Germinal center (tissue), 1 donor: Measurements from ENCODE around the gene EXOC4.

ENCODE experiments used
- DNase-seq: peaks from one replicate; pipeline ENCODE4 v3.0.0; 2012; ENCODE audit warnings: mixed read lengths, low spot score

EXOC4 gene

DNA sequence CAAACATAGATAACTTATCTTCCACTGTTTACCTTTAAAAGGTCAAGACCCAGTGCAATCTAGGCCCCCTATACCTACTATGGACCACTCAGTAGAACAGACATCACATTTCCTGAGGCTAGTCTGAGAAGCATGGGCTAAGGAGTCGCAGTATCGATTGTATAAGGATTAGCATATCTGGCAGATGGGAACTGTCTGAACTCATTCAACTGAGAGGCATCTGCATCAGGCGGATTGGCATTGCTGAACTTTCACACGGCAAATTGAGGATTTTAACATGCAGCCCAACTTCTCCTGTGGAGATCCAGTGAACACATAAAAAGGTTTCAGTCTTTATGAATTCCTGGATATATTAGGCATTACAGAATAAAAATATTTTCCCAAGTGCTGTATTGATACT, 785.1 kb downstream of the EXOC4 start:
- DNase-seq, result no peak

GRCh38 chr7:134040988-134041387, 788.1 kb downstream of the EXOC4 start:
- DNase-seq, result no peak

- DNase-seq, result no peak
Observed at GRCh38 chr7:134041477-134041876, 788.6 kb downstream of the EXOC4 start.

GRCh38 chr7:134042307-134042706, 789.4 kb downstream of the EXOC4 start:
- DNase-seq, result no peak

DNA sequence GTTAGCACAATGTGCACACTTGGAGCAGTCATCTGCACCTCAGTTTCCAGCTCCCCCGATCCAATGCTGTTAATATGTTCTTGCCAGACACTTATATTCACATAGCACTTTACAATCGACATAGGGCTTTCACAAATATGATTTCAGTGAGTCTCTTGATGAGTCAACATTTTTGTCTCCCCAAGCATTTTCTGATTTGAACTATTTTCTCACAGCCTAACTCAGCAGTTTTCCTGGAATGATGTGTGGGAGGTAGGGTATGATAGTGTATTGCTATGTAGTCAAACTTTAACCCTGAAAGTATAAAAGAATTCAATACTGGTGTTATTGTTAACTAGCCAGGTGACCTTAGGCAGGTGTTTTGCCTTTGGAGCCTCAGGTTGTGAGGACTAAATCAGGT, 791.8 kb downstream of the EXOC4 start:
- DNase-seq, result no peak

- peak; percentile 54 for DNase-seq
Observed at GRCh38 chr7:134045716-134046115, 792.8 kb downstream of the EXOC4 start.

DNA sequence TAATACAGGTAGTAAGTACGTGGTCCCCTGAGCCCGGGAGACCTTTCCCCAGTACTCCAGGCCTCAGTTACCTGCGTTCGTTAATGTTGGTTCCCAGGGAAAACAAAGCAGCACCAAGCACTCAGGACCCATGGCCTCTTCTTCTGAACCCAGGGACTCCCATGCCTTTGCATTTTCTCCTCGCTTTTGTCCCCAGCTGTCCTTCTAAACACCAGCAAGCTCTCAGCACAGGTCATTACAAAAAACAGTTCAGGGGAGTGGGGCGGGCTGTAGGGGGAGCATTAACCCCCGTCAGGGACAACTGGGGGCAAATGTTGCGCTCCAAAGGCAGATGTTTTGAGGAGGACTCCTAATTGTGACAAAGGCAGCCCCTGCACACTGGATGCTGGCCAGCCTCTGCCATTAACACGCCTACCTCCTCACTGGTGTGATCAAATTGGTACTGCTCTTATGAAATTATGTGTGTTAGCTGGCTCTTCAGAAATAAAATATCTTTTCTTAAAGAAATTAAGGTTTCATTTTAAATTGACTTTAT, 793.8 kb downstream of the EXOC4 start:
- no peak for DNase-seq

- no peak for DNase-seq
Observed at GRCh38 chr7:134047675-134048074, 794.8 kb downstream of the EXOC4 start.

- no peak for DNase-seq
Observed at GRCh38 chr7:134048166-134048565, 795.3 kb downstream of the EXOC4 start.

- DNase-seq, result no peak
Observed at GRCh38 chr7:134051020-134051419, 798.1 kb downstream of the EXOC4 start.

- no peak for DNase-seq
Observed at GRCh38 chr7:134056816-134057215, 803.9 kb downstream of the EXOC4 start.

DNA sequence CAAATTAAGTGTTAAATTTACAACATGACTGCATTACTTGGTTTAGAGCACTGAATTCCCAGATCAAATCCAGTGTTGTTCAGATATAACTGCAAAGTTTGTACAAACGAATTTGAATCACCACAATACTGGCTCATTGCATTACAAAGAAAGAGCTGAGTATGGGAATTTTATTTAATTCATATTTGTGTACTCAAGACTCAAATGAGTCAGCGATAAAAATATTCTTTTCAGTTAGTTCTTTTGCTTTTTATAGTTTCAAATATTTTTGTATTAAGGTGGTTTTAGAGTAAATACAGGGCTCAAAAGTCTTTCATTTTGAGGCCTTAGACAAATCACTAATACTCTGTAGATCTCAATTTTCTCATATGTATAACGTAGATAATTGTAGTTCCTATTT, 805.6 kb downstream of the EXOC4 start:
- no peak for DNase-seq

- no peak for DNase-seq
Observed at GRCh38 chr7:134058980-134059379, 806.1 kb downstream of the EXOC4 start.

DNA sequence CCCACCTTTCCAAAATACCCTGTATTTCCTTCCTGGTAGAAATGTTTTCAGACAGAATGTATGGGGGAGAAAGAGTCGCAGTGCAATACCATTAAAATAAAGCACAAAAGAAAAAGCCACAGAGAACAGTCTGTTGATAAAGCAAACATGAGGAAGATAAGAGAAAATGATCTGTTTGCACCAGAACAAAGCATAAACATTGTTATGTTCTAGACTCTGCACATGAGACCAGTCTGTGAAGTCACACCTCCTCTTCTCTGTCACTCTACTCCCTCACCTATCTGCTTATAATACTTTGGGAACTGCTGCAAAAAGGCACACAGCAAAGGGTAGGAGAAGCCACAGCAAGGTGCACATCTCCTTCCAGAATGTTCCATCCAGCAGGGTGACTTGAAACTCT, 807.0 kb downstream of the EXOC4 start:
- DNase-seq, result no peak

- no peak for DNase-seq
Observed at GRCh38 chr7:134060874-134061273, 808.0 kb downstream of the EXOC4 start.

- DNase-seq, result no peak
Observed at GRCh38 chr7:134062460-134062859, 809.6 kb downstream of the EXOC4 start.

GRCh38 chr7:134065415-134065814, 812.5 kb downstream of the EXOC4 start:
- no peak for DNase-seq

DNA sequence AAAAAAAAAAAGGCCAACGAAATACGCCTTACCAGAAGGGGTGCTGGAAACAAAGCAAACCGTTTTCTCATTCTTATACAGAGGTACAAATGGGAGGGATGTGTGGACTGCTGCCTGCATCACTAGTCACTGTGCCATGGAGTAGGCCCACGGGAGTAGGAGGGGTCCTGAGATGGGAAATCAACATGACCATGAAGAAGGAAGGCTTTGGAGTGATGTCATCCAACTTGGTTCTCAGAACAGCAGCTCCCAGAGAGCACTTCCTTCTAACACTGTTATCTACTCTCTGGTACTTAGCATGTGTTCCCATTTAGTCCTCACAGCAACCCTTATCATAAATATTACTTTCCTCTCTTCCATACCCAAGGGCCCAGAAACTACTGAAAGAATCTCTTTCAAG, 814.3 kb downstream of the EXOC4 start:
- no peak for DNase-seq

DNA sequence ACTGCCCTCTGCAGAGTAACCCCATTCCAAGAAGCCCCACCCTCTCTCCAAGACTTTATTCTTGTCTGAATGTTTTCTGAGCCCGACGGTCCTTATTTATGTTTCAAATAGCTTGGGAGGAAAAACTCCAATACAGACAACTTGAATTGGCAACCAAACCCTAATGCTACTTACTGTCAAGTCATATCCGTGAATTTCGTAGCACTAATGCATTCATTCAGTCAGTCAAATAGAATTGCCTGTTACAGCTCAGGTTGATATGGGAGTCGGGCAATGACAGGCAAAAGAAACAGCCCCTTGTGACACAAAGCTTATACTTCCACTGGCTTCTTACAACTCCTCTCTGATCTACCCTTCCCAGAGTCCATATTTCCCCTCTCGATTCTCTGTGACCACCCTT, 815.8 kb downstream of the EXOC4 start:
- no peak for DNase-seq

- no peak for DNase-seq
Observed at GRCh38 chr7:134069187-134069586, 816.3 kb downstream of the EXOC4 start.

GRCh38 chr7:134070673-134071072, 817.8 kb downstream of the EXOC4 start:
- DNase-seq, result no peak

DNA sequence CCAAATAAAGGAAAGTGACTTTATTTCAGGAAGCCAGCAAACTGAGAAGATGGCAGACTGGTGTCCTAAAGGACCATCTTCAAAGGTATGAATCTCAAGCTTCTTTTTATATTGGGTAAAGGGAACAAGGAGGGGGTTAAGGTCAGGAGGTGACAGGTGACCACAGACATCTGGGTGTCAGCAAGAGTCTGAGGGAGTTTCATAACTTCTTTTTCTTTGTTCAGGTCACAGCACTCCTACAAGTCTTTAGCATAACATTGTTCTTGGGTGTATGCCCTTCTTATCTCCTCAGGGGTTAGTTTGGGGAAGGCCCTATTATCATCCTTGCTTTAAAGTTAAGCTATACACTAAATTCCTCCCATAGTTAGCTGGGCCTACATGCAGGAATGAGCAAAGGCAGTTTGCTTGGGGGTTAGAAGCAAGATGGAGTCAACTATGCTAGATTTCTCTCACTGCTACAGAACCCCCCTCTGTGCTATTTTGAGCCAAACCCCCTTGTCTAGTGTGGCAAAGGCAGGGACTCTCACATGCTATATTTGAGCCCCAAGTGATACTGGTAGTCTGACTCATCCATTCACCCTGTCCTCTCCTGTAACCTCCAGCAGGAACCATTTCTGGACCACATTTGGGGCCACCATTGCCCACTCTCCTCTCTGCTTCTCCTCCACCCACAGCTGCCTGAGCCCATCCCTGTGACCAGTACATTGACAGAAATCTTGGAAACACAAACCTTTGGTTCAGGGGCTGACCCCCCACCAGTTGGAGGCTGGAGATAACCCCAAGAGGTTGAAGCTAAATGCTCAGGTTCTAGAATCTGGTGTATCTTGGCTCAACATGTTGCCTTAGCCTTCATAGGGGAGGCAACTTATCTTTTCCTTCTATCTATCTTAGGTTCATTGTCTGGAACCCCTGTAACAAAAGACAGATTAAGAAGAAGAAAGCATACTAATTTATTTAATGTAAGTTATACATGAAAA, 818.8 kb downstream of the EXOC4 start:
- DNase-seq, result no peak

GRCh38 chr7:134073276-134073675, 820.4 kb downstream of the EXOC4 start:
- no peak for DNase-seq

GRCh38 chr7:134075799-134076198, 822.9 kb downstream of the EXOC4 start:
- no peak for DNase-seq
